8988T (cell line): Measurements from ENCODE around the gene NTMT1.

Source experiments
- DNase-seq: peaks from one replicate; pipeline ENCODE4 v3.0.0; 2011

The NTMT1 gene

DNA sequence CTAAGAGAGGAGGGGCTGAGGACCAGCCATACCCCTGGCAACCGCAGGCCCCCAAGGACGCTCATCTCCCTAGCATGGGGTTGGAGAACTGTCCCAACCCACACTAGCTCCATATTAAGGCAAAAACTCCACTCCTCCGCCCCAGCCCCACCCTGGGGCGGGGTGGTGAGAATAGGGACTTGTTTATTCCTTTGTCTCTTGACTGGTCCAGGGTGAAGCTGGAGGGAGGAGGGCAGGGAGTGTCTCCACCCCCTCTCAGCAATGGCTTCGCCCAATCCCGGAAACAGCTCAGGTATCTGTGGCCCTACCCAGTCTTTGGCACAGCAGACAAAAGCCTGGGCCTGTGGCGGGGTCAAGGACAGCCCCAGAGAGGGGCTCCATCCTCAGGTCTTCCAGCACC is 56.4 kb downstream of the NTMT1 start:
- no peak for DNase-seq

DNA sequence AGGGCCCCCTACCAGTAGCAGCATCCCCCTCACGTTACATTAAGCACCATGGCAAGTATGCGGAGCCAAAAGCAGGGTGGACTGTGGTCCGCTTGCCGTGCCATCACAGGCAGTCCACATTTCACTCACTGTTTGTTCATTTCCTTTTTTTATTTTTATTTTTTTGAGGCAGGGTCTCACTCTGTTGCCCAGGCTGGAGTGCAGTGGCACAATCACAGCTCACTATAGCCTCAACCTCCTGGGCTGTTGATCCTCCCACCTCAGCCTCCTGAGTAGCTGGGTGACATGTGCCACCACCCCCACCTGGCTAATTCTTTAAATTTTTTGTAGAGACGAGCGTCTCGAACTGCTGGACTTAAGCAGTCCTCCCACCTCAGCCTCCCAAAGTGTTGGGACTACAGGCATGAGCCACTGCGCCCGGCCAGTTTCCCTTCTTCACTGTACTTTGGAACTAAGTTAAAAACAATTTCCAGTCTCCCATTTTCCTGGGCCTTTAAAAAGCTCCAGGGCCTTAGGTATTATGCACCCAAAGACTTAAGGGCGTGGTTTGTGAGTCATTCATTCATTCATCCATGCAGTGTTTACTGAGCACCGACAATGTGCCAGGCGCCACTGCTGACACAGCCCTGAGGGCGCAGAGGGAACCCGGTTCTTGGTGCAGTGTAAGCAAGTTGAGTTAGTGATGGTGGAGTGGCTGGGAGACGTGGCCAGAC is 59.4 kb downstream of the NTMT1 start:
- no peak for DNase-seq
